Esophagus squamous epithelium (tissue), 4 donors: ENCODE data around the gene OGFR.

Experiments used
- POLR2A ChIP-seq, 4 donors: fragments of 450-650 bp; IDR thresholded peaks; one replicate each; pipeline ENCODE4 v1.6.1; 2017; ENCODE audit warnings: antibody characterized with exemption in 4 of 4, mild to moderate bottlenecking in 4 of 4, moderate library complexity in 3 of 4
- TF ChIP-seq, protein P1 (sequence below), 6 experiments: fragments of 450-650 bp in 4 of 6; fragments of 200-600 bp in 2 of 6; sonication (generic) in 2 of 6; IDR thresholded peaks; one replicate each; pipeline ENCODE4 v1.5.1; 2016 to 2019; ENCODE audit warnings: antibody characterized with exemption in 6 of 6, mild to moderate bottlenecking in 4 of 6, moderate library complexity in 4 of 6

DNA sequence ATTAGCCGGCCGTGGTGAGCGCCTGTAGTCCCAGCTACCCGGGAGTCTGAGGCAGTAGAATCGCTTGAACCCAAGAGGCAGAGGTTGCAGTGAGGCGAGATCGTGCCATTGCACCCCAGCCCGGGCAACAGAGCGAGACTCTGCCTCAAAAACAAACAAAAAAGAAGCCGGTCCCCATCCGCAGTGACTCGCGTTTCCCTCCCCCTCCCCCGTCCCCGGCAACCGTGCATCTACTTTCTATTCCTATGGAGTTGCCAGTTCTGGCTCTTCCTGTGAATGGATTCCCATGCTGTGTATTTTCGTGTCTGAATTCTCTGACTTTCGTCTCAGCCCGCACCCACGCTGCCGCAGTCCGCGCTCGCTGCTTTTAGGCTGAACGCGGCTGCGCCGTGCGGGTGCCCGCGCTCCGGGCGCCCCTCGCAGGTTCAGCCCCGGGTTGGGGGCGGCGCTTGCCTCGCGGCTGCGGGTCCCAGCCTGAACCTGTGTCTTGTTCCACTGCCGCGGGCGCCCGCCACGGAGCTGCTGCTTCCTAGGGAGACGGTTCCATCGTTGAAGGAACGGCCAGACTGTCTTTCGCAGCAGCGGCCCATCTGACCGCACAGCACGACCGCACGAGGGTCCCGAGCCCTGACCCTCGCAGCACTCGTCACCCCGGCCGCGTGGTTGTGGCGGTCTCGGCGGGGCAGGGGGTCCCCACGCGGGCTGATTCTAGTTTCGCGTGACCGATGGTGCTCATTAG, 9.4 kb upstream of the OGFR start:
- TF ChIP-seq, protein P1, sequence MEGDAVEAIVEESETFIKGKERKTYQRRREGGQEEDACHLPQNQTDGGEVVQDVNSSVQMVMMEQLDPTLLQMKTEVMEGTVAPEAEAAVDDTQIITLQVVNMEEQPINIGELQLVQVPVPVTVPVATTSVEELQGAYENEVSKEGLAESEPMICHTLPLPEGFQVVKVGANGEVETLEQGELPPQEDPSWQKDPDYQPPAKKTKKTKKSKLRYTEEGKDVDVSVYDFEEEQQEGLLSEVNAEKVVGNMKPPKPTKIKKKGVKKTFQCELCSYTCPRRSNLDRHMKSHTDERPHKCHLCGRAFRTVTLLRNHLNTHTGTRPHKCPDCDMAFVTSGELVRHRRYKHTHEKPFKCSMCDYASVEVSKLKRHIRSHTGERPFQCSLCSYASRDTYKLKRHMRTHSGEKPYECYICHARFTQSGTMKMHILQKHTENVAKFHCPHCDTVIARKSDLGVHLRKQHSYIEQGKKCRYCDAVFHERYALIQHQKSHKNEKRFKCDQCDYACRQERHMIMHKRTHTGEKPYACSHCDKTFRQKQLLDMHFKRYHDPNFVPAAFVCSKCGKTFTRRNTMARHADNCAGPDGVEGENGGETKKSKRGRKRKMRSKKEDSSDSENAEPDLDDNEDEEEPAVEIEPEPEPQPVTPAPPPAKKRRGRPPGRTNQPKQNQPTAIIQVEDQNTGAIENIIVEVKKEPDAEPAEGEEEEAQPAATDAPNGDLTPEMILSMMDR (IDR thresholded peaks at IDR 0.05): no peak
- peak in 1 of 4 donors; percentile 18 for TF ChIP-seq POLR2A (IDR thresholded peaks at IDR 0.05)
